Erythroblast (primary cell): ENCODE measurements around the gene DRICH1.
"Not testable (repeated sequence)": the region's sequence is repeated elsewhere in the genome, so short reads cannot be mapped to it uniquely, and the experiment has no call there.

Experiments
- GATA1 ChIP-seq: IDR thresholded peaks from 2 replicates; pipeline ENCODE4 v1.6.1; 2011; ENCODE audit warnings: low read depth, mild to moderate bottlenecking, control low read depth, low read length, moderate library complexity
- POLR2A ChIP-seq: IDR thresholded peaks from 2 replicates; pipeline ENCODE4 v1.6.1; 2011; ENCODE audit warnings: mild to moderate bottlenecking, low read length

- not testable (repeated sequence) for TF ChIP-seq POLR2A, GATA1
Observed at GRCh38 chr22:23597576-23598268, 34.4 kb downstream of the DRICH1 start.
